Esophagus muscularis mucosa (tissue), 4 donors: ENCODE results near the gene PKD1L1.

Experiments
- EP300 ChIP-seq: sonication (generic); formaldehyde crosslinking; IDR thresholded peaks from one replicate; pipeline ENCODE4 v1.6.1; 2017; ENCODE audit warnings: antibody characterized with exemption
- POLR2A ChIP-seq: fragments of 450-650 bp; IDR thresholded peaks from one replicate; pipeline ENCODE4 v1.6.1; 2017; ENCODE audit warnings: antibody characterized with exemption, moderate library complexity, mild to moderate bottlenecking, low read depth
- POLR2AphosphoS5 ChIP-seq, 2 donors: sonication (generic); formaldehyde crosslinking; IDR thresholded peaks; one replicate each; pipeline ENCODE4 v1.6.1; 2017; ENCODE audit warnings: antibody characterized with exemption in 2 of 2
- TF ChIP-seq, protein P1 (sequence below), 3 experiments: fragments of 200-600 bp in 2 of 3; fragments of 450-650 bp in 1 of 3; sonication (generic) in 2 of 3; IDR thresholded peaks; one replicate each; pipeline ENCODE4 v1.5.1; 2017 to 2019; ENCODE audit warnings: antibody characterized with exemption in 3 of 3, mild to moderate bottlenecking in 2 of 3, moderate library complexity in 1 of 3

DNA sequence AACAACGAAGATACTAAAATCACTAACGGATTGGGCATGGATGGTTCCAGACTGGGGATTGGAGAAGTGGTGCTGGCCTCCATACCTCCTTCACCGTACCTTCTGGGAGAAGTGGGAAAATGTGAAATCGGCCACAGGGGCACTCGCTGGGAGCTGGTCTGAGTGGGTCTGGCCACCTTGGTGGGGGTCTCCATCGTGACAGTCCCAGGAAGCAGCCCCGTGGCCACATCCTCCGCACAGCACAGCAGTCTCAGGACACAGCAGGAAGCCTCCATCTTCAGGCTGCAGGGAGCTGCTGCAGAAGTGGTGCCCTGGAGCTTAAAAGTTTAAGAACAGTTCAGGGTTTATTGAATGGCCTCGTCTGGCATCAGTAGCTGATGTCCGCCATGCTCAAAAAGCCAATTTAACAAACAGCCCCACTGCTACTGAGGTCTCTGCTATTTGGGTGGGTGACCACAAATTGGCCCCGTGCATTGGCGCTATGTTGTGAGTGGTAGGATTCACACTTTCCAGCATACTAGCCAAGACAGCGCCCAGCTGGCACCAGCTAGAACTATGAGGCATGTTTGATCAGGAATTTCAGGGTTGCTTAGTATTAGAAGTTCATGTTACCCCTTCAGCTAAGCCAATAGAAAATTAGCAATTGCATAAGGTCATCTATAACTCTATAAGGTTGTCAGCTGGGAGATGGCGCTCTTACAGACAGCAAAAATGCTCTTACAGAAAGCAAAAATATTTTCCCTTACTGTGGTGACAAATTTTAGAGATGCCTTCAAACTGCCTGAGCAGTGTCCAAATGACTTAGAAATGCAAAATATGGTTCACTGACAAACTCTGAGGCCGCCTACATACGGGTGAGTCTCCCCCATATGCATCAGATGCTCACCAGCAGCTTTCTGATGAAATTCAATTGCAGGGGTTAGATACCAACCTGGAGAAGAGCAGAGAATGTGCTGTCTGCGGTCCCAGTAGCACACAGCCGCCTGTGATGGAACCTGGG, 17.0 kb downstream of the PKD1L1 start:
- TF ChIP-seq EP300 (no peak), POLR2A (no peak), POLR2AphosphoS5 (IDR thresholded peaks at IDR 0.05) (no peak)
- TF ChIP-seq, protein P1, sequence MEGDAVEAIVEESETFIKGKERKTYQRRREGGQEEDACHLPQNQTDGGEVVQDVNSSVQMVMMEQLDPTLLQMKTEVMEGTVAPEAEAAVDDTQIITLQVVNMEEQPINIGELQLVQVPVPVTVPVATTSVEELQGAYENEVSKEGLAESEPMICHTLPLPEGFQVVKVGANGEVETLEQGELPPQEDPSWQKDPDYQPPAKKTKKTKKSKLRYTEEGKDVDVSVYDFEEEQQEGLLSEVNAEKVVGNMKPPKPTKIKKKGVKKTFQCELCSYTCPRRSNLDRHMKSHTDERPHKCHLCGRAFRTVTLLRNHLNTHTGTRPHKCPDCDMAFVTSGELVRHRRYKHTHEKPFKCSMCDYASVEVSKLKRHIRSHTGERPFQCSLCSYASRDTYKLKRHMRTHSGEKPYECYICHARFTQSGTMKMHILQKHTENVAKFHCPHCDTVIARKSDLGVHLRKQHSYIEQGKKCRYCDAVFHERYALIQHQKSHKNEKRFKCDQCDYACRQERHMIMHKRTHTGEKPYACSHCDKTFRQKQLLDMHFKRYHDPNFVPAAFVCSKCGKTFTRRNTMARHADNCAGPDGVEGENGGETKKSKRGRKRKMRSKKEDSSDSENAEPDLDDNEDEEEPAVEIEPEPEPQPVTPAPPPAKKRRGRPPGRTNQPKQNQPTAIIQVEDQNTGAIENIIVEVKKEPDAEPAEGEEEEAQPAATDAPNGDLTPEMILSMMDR (IDR thresholded peaks at IDR 0.05): no peak
